Adrenal gland (tissue), 12 donors: Measurements from ENCODE around the gene SHC1. TPM values are rescaled to one million over a fixed set of nuclear protein-coding genes. Genes with fewer than 3 reads are reported as not detected.

ENCODE experiments used
- DNase-seq, 7 donors: peaks; one replicate each; pipeline ENCODE4 v3.0.0-alpha.2; 2019 to 2020
- H3K27ac ChIP-seq, 5 donors: fragments of 200-600 bp; sonication (generic) in 4 of 5; 1 replicate in 3 of 5; 2 replicates in 2 of 5; pipeline versions ENCODE4 v1.5.1 to v1.8.0; 2016 to 2020; ENCODE audit warnings: mild to moderate bottlenecking in 1 of 5
- H3K27me3 ChIP-seq: fragments of 200-600 bp; 2 replicates; pipeline ENCODE4 v1.8.0; 2021
- H3K36me3 ChIP-seq, 2 donors: fragments of 200-600 bp; replicated peaks in 1 of 2; 1 replicate in 1 of 2; 2 replicates in 1 of 2; pipeline versions ENCODE4 v1.5.1 to v1.8.0; 2018 to 2022
- H3K4me1 ChIP-seq, 2 donors: fragments of 200-600 bp; replicated peaks in 1 of 2; 1 replicate in 1 of 2; 2 replicates in 1 of 2; pipeline versions ENCODE4 v1.5.1 to v1.8.0; 2018 to 2021
- H3K4me3 ChIP-seq, 4 donors: fragments of 200-600 bp; sonication (generic) in 3 of 4; one replicate each; pipeline ENCODE4 v1.5.1; 2016 to 2018
- H3K9me3 ChIP-seq, 3 donors: fragments of 200-600 bp; sonication (generic) in 1 of 3; replicated peaks in 1 of 3; 1 replicate in 2 of 3; 2 replicates in 1 of 3; pipeline versions ENCODE4 v1.5.1 to v1.8.0; 2016 to 2021
- CTCF ChIP-seq, 6 experiments: fragments of 450-650 bp in 4 of 6; fragments of 200-600 bp in 2 of 6; sonication (generic) in 1 of 6; IDR thresholded peaks; 1 replicate in 5 of 6; 2 replicates in 1 of 6; pipeline versions ENCODE4 v1.5.1 to v1.8.0; 2016 to 2021; ENCODE audit warnings: antibody characterized with exemption in 6 of 6, mild to moderate bottlenecking in 2 of 6, moderate library complexity in 1 of 6
- POLR2A ChIP-seq, 2 donors: fragments of 450-650 bp; IDR thresholded peaks; one replicate each; pipeline ENCODE4 v1.6.1; 2017; ENCODE audit warnings: antibody characterized with exemption in 2 of 2, mild to moderate bottlenecking in 2 of 2, moderate library complexity in 1 of 2
- WGBS, 4 donors: extraction: QIAGEN DNeasy Blood & Tissue Kit in 2 of 4; methylation state at CpG; one replicate each; pipeline versions ENCODE4 v1.1.5 to v1.1.7; 2013 to 2017; 5-methylcytosine and 5-hydroxymethylcytosine counted together
- intact Hi-C, 2 donors: fragments of 100-400 bp; cut with DNase I; formaldehyde crosslinking; loops; one replicate each; pipeline versions ENCODE4 v1.14.1 to v1.15.0; 2022 to 2023
- polyA plus RNA-seq, 3 donors: library from polyadenylated mRNA; stranded (reverse); fragments of 200-250 nt in 2 of 3; fragments of 350-450 nt in 1 of 3; fragmentation: Illumina TruSeq in 1 of 3; extraction: RNeasy Lipid Tissue Mini Kit (QIAGEN cat#74804) in 1 of 3; gene quantifications; one replicate each; pipeline ENCODE4 v1.2.3, GENCODE V29; 2013 to 2014
- total RNA-seq, 9 donors: library from RNA; depleted of rRNA in 4 of 9; stranded (reverse); fragments of >200 nt in 4 of 9; fragments of 120-200 nt in 1 of 9; fragmentation: NEBNext Ultra II Directional in 1 of 9; extraction: Animal tissue kit (Norgen Biotek cat#: 25700) in 1 of 9; gene quantifications; one replicate each; pipeline versions ENCODE4 v1.1.0 to v1.2.4, GENCODE V29; 2013 to 2023
- donor health status: healthy with polysubstance abuse.
- donor health status: Bipolar disorder and iron deficiency.
- donor health status: DM: yes; HTN: yes; CAD: no.
- donor health status: DM: no; HTN: no; CAD: no.
- donor health status: DM: no; HTN: no; CAD: no.
- donor health status: DM: yes; HTN: yes; CAD: no.

Gene SHC1
- total and polyA plus RNA-seq, 12 donors = 80.3 to 260 (median 146) TPM

GRCh38 chr1:154975409-154976059 is 5.0 kb upstream of the SHC1 start:
- H3K27ac ChIP-seq = peak overlapping the region; percentile 85 to 100 (median 99)
- peaks cover 31 to 40% of the 10 kb centered on the region in 2 donors for H3K4me1 ChIP-seq
- intact Hi-C loops = no loop called here
- H3K4me3 ChIP-seq = peak overlapping the region; percentile 1 to 75 (median 36)
- no peaks in the 10 kb centered on the region for H3K27me3 ChIP-seq
- WGBS, 4 donors = 0 to 2% (median 1%) methylated on average over 14 to 24 of the region's 24 CpGs
- no peak for TF ChIP-seq POLR2A (IDR thresholded peaks at IDR 0.05)
- no peak for TF ChIP-seq CTCF (IDR thresholded peaks at IDR 0.05)
- H3K9me3 ChIP-seq = no peaks in the 10 kb centered on the region
- no peaks in the 10 kb centered on the region for H3K36me3 ChIP-seq
- peak; percentile 67 to 86 (median 77) for DNase-seq

- peak; percentile 95 to 98 (median 96) for DNase-seq
- Histone ChIP-seq H3K4me1 (peaks cover 37 to 46% of the 10 kb centered on the region in 2 donors), H3K4me3 (peak overlapping the region in 3 of 4 donors; percentile 1 to 75 (median 66)), H3K27ac (peak overlapping the region; percentile 85 to 100 (median 99)), H3K36me3 (no peaks in the 10 kb centered on the region), H3K27me3 (no peaks in the 10 kb centered on the region), H3K9me3 (no peaks in the 10 kb centered on the region)
- intact Hi-C loops = no loop called here
- no peak for TF ChIP-seq CTCF (IDR thresholded peaks at IDR 0.05)
- peak; percentile 46 to 94 for TF ChIP-seq POLR2A (IDR thresholded peaks at IDR 0.05)
- 0 to 2% (median 0%) methylated on average over 30 of the region's 30 CpGs for WGBS, 4 donors
Observed at GRCh38 chr1:154974808-154975408, 4.4 kb upstream of the SHC1 start.

GRCh38 chr1:154974102-154974807 is 3.7 kb upstream of the SHC1 start, which contains the start of gene CKS1B:
Gene CKS1B (plus strand): TSS chr1:154974681. CDS start chr1:154974746, 65 bp downstream.
- no peaks in the 10 kb centered on the region for H3K27me3 ChIP-seq
- intact Hi-C loops = no loop called here
- peak; percentile 96 to 100 (median 99) for DNase-seq
- peaks cover 39 to 50% of the 10 kb centered on the region in 2 donors for H3K4me1 ChIP-seq
- peak within 1 kb of the TSS; percentile 1 to 75 (median 52) for H3K4me3 ChIP-seq
- H3K27ac ChIP-seq = peak within 1 kb of the TSS; percentile 93 to 100 (median 99)
- TF ChIP-seq POLR2A (IDR thresholded peaks at IDR 0.05) (peak; percentile 78 to 80), CTCF (IDR thresholded peaks at IDR 0.05) (no peak)
- no peaks in the 10 kb centered on the region for H3K36me3 ChIP-seq
- WGBS, 4 donors = 0 to 1% (median 0%) methylated on average over 46 to 47 of the region's 47 CpGs
- H3K9me3 ChIP-seq = no peaks in the 10 kb centered on the region
